Loucy (cell line): Measurements from ENCODE around the gene OTUD1.

Experiments used
- CTCF ChIP-seq: fragments of 200-600 bp; sonication (generic); conservative IDR thresholded peaks from 2 replicates; pipeline ENCODE4 v1.5.1; 2014; ENCODE audit warnings: mild to moderate bottlenecking, antibody characterized with exemption, low read length
- EZH2phosphoT487 ChIP-seq: fragments of 200-600 bp; IDR thresholded peaks from 2 replicates; pipeline ENCODE4 v1.6.1; 2018; ENCODE audit warnings: antibody characterized with exemption, mild to moderate bottlenecking, moderate library complexity, borderline replicate concordance

GRCh38 chr10:23406409-23406808, 32.5 kb upstream of the OTUD1 start:
- TF ChIP-seq CTCF (no peak), EZH2phosphoT487 (no peak)
